GM19455 (cell line): ENCODE measurements around the gene OPN5.

Experiments
- ATAC-seq: cut with Tn5 transposase; IDR thresholded peaks from one replicate; pipeline ENCODE4 v1.9.1; 2021; ENCODE audit not compliant: unreplicated experiment

OPN5 gene

GRCh38 chr6:47787620-47788497 lies 6.0 kb downstream of the OPN5 start:
- ATAC-seq, result peak; percentile 71

GRCh38 chr6:47788498-47788884 lies 6.7 kb downstream of the OPN5 start:
- no peak for ATAC-seq

DNA sequence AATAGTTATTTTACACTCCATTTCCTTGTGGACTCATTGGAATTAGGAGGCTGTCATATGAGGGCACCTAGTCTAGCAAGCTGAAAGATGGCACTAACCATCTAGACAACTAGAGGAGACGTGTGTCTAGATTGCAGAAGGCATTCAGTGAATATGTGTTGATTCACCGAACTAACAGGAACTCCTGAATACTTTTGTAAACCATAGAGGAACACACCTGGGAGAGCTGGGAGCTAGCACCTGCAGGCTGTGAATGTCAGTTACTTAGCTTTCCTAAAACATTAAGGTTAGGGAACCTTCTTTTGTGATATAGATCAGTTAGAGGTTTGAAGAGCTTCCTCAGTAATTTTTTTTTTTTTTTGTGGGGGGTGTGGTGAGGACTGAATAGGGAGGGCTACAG lies 7.7 kb downstream of the OPN5 start:
- no peak for ATAC-seq

GRCh38 chr6:47792216-47792733 lies 10.4 kb downstream of the OPN5 start:
- ATAC-seq, result no peak

GRCh38 chr6:47794577-47795135 lies 12.8 kb downstream of the OPN5 start:
- no peak for ATAC-seq

- ATAC-seq, result no peak
These were observed 20.2 kb downstream of the OPN5 start for GRCh38 chr6:47801984-47802383.

DNA sequence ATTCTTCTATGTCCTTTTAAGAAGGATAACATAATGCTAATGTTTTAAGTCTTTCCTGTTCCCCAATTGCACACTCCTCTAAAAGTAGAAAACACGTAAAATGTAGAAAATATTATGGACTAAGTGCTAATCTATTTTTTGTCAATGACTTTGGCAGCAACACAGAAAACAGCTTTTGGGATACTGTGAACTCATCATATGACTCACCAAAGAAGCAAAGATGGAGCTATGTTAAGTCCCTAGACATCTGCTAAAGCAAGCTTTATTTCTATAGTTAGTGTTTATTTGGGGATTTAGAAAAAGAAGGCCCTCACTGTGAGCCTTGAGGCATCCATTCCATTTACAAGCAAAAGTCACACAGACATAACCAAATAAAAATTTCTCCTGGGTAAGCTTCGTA lies 23.0 kb downstream of the OPN5 start:
- no peak for ATAC-seq

DNA sequence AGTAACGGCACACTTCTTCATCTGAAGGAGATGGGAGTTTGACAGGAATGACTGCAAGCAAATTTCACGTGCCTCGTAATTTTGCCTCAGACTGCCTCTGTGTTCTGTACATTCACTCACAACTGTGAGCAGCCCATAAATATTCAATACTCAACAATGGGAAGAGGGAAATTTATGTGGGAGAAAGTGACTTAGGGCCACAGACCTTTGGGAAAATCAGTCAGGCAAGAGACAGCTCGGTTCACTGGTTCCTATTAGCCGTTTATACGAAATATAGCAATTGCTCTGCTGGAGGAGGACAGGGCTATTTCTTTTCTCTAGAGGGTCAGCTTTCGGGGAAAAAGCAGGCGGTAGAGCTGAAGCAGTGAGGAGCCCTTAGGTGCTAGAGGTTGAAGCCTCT lies 28.0 kb downstream of the OPN5 start:
- no peak for ATAC-seq

- no peak for ATAC-seq
These were observed 29.1 kb downstream of the OPN5 start for GRCh38 chr6:47810885-47811284.

- ATAC-seq, result no peak
These were observed 29.6 kb downstream of the OPN5 start for GRCh38 chr6:47811443-47811842.

GRCh38 chr6:47817749-47818148 lies 35.9 kb downstream of the OPN5 start:
- ATAC-seq, result no peak

DNA sequence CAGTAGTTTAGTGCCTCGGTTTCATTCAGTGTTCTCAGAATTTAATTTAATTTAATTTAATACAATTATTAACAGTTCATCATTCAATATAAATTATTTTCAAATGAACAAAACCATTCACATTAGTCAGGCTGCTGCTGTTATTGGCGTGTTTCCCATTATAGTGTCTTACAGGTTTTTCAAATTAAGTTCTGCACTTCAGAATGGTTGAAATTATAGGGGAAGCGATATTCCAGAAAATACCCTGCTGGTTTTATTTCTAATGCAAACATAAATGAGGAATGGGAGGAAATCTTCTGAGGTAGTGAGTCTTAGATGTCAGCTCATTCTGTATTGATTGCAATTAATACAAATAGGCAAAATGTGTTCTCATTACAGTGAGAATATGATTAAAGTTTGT lies 37.6 kb downstream of the OPN5 start:
- no peak for ATAC-seq

GRCh38 chr6:47822856-47823554 lies 41.2 kb downstream of the OPN5 start:
- ATAC-seq, result no peak

DNA sequence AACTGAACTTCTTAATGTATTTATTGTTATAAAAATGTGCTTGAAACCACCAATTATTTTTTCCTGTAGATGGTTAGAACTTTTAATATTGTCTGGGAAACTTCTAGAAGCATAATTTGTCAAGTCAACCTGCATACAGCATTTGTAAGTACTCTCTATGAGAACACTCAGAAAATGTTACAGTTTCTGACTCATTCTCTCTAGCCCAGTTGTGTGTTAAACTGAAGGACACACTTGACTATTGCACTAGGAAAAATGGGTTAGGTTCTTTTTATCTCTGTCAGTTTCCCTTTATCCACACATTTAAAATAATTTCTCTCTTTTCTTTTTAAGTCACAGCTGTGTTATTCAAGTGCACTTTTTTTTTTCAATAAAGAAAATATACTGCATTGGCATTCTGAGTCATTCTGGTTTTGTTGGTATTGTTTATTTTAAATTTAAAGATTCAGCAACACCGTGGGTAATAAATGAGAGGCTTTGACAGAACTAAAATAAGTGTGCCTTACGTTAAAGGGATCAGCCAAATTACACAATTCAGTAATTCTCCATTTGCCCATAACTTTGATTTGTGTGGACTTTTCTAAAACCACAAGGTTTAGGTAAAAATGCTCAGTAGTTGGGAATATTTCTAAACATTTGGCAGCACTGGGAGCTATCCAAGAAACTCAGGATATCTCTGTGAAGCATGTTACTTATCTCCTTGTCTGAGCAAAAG lies 50.7 kb downstream of the OPN5 start:
- no peak for ATAC-seq

DNA sequence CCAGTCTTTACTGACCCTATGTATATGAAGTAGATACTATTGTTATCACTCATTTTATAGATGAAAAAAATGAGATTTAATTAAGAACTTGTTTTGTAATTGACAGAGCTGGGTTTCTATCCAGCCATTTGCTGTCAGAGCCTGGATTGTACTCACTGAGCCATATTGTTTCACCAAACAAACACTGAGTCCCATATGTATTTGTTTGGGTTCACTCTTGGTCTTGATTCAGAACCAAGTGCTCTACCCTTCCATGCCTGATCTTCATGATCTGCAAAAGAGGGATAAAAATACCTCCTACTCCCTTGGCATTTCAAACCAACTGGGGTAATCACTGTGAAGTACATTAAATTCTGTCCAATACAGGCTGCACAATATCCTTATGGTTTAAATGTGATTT lies 52.4 kb downstream of the OPN5 start:
- ATAC-seq, result no peak

GRCh38 chr6:47836046-47836445 lies 54.2 kb downstream of the OPN5 start:
- ATAC-seq, result no peak

DNA sequence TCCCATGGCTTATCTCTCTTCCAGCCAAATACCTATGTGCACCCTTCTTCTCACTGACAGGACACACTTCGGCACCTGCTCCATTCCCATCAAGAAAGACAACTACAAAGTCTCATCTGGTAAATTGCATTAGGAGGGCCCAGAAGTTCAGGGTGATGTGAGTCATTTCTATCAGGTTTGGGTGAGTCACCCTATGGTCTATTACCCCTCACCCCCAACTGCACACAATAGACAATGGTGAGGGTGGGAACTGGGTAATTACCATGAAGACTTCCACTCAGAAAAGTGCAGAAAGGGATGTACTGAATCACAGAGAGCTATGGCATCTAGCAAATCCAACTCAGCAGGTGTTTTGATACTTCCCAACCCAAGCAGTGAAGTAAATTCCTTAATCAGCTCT lies 54.8 kb downstream of the OPN5 start:
- no peak for ATAC-seq

DNA sequence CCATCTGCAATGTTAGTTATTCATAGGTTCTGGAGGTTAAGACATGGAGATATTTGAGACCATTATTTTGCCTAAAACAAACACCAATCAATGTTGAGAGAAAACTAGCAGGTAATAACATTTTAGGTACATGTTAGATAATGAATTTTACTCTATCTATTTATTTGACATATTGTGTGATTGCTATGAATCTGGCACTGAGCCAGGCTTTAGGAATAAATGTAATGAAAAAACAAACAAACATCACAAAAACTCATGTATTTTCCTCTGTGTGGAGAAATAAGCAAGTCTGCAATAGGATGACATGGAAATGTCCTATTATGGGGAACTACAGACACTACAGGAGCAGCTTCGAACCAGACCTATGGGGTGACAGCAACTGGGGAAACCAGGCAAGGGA lies 57.8 kb downstream of the OPN5 start:
- no peak for ATAC-seq

DNA sequence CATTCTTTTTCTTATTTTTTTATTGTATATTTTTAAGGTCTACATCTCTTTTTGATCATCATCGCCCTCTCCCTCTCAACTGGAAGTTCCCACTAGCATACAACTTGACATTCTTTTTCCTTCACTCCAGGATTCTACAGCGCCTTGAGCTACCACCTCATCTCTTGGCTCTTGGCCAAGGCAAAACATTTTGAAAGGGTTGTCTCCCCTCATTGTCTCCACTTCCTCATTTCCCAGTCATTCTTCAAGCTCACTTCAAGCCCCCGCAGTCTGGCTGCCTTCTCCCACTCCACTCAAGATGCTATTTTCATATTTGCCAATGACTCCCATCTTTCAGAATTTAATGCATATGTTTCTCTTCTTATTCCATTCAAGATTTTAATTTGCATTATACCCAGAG lies 63.0 kb downstream of the OPN5 start:
- ATAC-seq, result no peak

GRCh38 chr6:47846752-47847151 lies 64.9 kb downstream of the OPN5 start:
- ATAC-seq, result no peak

DNA sequence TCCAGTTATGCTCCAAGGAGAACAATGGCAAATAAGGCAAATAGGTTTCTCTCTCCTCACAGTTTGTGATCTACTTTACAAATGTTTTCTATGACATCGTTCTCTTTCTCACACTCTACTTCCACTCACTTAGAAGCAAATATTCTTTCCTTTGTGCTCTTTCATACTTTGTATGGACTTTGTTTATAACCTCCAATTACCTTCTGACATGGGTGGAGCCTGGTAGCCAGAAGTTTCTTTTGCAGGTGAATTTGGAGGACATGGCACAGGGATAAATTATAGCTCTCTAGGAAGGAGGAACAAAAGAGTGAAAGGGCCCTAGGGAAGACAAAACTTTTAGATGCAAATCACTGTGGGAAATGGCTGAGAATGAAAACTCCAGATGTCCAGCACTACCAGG lies 69.3 kb downstream of the OPN5 start:
- no peak for ATAC-seq
